GM19328 (cell line): ENCODE measurements around the gene NSF.
"Not testable (repeated sequence)": the region's sequence is repeated elsewhere in the genome, so short reads cannot be mapped to it uniquely, and the experiment has no call there.

ENCODE experiments used
- ATAC-seq: cut with Tn5 transposase; IDR thresholded peaks from one replicate; pipeline ENCODE4 v1.9.1; 2021; ENCODE audit warnings: mild to moderate bottlenecking, moderate library complexity; ENCODE audit not compliant: unreplicated experiment

The NSF gene

DNA sequence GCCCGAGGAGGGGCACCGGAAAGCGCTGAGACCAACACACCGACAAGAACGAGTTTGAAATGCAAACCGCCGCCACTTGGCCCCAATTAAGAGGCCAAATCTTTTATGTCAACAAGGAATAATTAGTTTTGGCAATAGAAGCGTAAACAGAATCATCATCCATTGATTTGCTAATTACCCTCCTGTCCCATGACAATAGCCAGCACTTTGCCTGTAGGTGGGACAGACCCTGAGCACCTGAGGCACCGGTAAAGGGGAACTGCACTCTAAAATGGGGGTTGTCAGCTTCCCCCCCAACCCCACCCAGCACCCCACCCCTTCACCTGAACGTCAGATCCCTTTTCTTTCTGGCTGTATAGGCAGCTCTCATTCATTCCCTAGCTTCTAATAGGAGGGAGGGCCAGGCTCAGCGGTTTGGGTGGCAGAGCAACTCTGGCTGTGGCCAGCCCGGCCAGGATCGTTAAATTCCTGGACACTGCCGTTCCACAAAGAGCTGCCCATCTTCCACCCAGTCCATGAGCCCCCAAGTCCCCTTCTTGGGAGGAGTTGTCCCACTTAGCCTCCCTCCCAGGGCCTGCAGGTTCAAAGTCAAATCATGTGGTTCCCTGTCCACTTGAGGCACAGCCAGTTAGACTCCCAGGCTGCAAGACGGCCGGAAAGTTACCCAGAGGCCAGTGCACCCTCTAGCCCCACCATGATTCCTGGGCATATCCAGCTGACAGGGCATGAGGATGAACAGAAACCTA lies 182.2 kb downstream of the NSF start:
- ATAC-seq, result no peak

GRCh38 chr17:46773221-46773605 lies 182.7 kb downstream of the NSF start:
- ATAC-seq, result no peak

- no peak for ATAC-seq
Measured at GRCh38 chr17:46773676-46774075, 183.2 kb downstream of the NSF start.

- no peak for ATAC-seq
Measured at GRCh38 chr17:46774108-46774737, 183.8 kb downstream of the NSF start.

DNA sequence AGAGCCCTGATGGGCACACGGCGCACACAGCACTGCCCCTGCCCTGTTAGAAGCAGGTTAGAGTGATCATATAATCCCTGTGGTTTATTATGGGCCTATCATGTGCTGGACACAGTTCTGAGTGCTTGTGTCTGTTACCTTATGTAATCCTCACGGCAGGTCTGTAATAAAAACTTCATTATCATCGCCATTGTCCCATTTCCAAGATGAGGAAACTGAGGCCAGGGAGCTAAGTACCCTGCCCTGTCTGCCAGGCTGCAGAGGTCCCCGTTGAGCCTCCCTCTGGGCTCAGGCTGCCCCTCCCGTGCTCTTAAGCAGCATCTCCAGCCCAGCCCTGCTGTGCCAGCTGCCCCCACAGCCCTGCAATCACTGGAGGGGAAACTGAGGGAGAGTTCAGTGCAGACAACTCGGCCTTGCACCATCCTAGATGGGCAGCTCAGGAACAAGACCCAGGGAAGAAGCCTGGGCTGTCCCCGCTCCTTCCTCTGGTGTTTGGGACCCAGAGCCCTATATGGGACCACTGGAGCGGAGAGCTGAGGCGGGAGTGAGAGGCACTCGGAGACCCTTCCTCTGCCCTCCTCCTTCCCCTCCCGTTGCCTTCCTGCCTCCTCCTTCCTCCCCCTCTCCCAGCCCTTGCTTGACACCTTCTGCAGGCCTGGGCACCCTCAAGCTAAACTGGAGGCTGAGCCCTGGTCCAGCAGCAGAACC lies 186.0 kb downstream of the NSF start:
- ATAC-seq, result no peak

GRCh38 chr17:46777943-46778915 lies 187.8 kb downstream of the NSF start:
- ATAC-seq, result no peak

GRCh38 chr17:46780003-46780373 lies 189.5 kb downstream of the NSF start:
- ATAC-seq, result no peak

DNA sequence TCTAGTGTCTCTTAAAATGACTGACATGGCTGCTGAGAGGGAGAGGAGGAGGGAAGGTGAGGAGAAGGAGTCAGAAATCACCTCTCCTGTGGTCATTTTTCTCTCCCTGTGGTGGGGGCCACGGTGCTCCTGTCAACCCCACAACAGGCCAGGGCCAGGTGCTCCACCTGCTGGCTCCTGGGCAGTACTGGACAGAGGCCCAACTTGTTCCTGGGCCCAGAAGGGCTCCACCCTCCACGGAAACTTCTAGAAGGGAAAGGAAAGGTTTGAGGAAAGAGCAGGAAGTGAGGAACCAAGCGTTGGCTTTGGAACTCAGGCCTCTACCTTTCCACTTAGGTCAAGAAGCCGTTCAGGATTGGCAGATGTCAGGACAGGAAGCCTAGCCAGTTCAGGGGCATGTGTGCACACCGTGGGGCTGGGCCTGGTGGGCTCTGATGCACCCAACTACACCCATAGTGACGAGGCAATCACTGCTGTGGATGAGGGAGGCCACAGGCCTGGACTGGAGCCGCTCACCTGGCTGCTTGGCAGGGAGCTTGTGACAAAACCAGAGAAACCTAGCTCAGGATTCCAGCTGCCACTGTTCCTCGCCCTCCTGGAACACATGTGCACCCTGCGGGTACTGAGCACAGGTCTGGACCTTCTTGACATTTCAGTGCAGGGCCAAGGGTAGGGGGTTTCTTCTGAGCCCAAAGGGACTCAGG lies 191.9 kb downstream of the NSF start:
- ATAC-seq, result no peak

GRCh38 chr17:46783031-46783593 lies 192.6 kb downstream of the NSF start:
- ATAC-seq, result no peak

DNA sequence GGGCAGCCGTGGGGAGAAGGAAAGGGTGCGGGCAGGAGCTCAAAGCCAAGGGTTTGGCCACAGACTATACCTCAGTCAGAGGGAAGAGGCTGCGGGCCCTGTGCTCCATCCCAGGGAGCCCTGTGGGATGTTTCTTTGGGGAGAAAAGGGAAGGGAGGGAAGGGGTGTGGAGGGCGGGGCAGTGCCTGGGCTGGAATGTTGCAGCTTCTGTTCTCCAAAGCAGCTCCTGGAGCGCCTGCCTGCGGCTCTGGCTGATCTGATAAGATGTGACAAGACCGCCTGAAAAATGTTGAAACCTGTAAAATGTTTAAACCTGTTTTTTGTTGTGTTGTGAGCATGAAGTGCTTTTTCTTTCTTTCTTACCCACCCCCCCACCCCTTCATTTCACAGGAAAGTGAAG lies 195.2 kb downstream of the NSF start:
- ATAC-seq, result no peak

DNA sequence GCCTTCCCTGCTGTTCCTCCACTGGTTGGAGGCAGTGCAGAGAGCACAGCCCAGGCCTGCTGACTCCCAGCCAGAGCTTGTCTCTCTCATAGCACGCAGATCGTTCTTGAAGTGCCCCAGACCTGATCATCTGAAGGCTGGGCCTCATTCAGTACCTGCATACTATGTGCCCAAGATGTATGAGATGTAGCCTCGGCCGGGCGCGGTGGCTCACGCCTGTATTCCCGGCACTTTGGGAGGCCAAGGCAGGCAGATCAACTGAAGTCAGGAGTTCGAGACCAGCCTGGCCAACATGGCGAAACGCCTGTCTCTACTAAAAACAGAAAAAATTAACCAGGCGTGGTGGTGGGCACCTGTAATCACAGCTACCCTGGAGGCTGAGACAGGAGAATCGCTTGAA lies 197.0 kb downstream of the NSF start:
- no peak for ATAC-seq

GRCh38 chr17:46788300-46788699 lies 197.8 kb downstream of the NSF start:
- no peak for ATAC-seq

DNA sequence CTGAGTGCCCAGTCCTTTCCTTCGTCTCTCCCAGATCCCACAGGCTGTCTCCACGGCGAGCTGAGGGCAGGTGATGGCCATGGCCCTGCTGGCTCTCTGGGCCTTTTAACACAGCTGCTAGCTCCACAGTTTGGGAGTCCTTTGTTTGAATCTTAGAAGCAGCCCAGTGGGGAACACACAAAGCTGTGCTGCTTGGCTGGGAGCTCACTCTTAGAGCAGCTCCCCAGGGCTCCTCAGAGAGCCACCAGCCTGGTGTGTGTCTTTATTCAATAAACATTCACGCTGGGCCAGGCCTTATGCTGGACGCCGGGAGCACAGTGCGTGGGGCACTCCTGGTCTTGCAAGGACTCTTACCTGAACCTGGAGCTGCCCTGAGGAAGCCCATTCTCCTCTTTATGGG lies 198.3 kb downstream of the NSF start:
- ATAC-seq, result no peak

- no peak for ATAC-seq
Measured at GRCh38 chr17:46789610-46790009, 199.1 kb downstream of the NSF start.

DNA sequence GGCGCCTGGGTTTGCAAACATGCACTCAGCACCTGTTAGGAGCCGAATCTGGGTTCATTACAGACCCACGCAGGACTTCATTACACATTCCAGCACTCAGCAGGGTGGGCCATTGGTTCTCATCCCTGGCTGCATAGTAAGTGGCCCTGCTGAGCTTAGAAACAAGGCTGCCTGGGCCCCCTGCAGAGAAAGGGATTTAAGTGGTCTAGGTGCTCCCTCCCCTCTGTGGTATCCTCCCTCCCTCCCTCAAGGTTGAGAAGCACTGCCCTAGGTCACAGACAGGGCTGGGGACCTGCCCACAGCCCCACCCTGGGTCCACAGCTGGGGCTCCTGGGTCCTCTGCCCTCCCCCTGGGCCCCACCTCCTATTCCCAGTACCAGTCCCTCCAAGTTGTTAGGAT lies 199.7 kb downstream of the NSF start:
- no peak for ATAC-seq

DNA sequence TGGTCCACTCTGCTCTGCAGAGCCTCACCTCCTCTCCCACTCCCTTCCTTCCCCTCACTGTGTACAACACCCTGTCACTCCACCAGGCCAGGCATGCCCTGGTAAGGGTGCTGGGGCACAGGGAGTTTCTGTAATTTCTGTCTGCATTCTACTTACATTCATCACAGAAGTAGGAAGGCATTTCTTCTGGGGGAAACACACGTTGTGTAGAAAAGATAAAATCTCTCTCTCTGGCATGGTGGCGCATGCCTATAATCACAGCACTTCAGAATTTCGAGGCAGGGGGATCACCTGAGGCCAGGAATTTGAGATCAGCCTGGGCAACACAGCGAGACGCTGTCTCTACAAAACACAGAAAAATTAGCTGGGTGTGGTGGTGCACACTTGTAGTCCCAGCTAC lies 201.1 kb downstream of the NSF start:
- no peak for ATAC-seq

DNA sequence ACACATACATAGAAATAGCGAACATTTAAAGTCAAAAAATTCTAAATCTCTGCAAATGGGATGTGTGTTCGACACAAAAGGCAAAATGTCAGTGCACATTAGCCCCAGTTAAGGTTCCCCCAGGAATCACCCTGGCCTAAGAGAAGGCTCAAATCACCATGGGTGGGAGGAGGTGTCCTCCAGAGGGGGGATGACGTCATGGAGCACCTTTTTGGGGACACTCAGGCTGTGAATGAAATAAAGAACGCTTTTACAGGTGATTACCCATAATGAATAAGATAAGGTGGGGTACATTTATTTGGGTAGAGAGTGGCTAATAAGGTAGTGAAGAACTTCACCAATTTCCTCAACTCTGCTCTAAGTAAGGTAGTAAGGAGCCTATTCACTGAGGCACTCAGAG lies 201.6 kb downstream of the NSF start:
- ATAC-seq, result no peak

GRCh38 chr17:46793023-46793422 lies 202.6 kb downstream of the NSF start:
- ATAC-seq, result not testable (repeated sequence)

- ATAC-seq, result no peak
Measured at GRCh38 chr17:46793541-46793940, 203.1 kb downstream of the NSF start.

DNA sequence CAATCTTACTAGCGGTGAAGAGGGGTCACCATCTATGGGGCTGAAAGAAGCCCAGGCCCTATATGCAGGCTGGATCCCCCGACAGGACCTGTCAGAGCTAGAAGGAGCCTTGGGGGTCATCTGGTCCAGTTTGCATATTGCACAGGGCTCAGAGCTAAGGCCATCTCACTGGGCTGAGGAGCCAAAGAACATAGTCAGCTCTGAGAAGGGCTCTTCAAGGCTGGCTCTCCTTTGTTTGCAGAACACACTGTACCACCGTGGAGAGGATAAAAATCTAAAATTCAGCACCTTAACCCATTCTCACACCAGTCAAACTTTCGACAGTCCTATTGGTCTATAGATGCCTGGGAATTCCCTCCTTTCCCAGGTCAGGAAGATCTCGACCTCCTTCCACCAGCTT lies 203.8 kb downstream of the NSF start:
- ATAC-seq, result no peak
